HEK293T (cell line): Measurements from ENCODE around the gene FSIP1.

Experiments
- ARNT ChIP-seq: fragments of 450-650 bp; IDR thresholded peaks from 2 replicates; pipeline ENCODE4 v1.6.1; 2017; ENCODE audit warnings: mild to moderate bottlenecking
- BHLHE40 ChIP-seq: fragments of 450-650 bp; IDR thresholded peaks from 2 replicates; pipeline ENCODE4 v1.6.1; 2016; ENCODE audit warnings: mild to moderate bottlenecking, moderate library complexity, borderline replicate concordance
- ELF4 ChIP-seq: fragments of 450-650 bp; IDR thresholded peaks from 2 replicates; pipeline ENCODE4 v1.6.1; 2017; ENCODE audit warnings: antibody characterized with exemption
- FOXA1 ChIP-seq: fragments of 450-650 bp; IDR thresholded peaks from 2 replicates; pipeline ENCODE4 v1.6.1; 2016; ENCODE audit warnings: mild to moderate bottlenecking
- FOXK2 ChIP-seq: fragments of 450-650 bp; IDR thresholded peaks from 2 replicates; pipeline ENCODE4 v1.6.1; 2016; ENCODE audit warnings: mild to moderate bottlenecking
- FOXM1 ChIP-seq: fragments of 450-650 bp; IDR thresholded peaks from 2 replicates; pipeline ENCODE4 v1.6.1; 2017; ENCODE audit warnings: mild to moderate bottlenecking, borderline replicate concordance
- HDGF ChIP-seq: fragments of 450-650 bp; IDR thresholded peaks from 2 replicates; pipeline ENCODE4 v1.6.1; 2017; ENCODE audit warnings: antibody characterized with exemption, borderline replicate concordance
- L3MBTL2 ChIP-seq: fragments of 450-650 bp; conservative IDR thresholded peaks from 2 replicates; pipeline ENCODE4 v1.6.1; 2016; ENCODE audit warnings: mild to moderate bottlenecking
- LEF1 ChIP-seq: fragments of 450-650 bp; IDR thresholded peaks from 2 replicates; pipeline ENCODE4 v1.6.1; 2017; ENCODE audit warnings: mild to moderate bottlenecking, borderline replicate concordance
- NFRKB ChIP-seq: fragments of 450-650 bp; IDR thresholded peaks from 2 replicates; pipeline ENCODE4 v1.6.1; 2016; ENCODE audit warnings: mild to moderate bottlenecking, moderate library complexity
- PKNOX1 ChIP-seq: fragments of 450-650 bp; IDR thresholded peaks from 2 replicates; pipeline ENCODE4 v1.6.1; 2016
- SP1 ChIP-seq: fragments of 450-650 bp; IDR thresholded peaks from 2 replicates; pipeline ENCODE4 v1.6.1; 2017
- SUZ12 ChIP-seq: fragments of 450-650 bp; IDR thresholded peaks from 2 replicates; pipeline ENCODE4 v1.6.1; 2016; ENCODE audit warnings: mild to moderate bottlenecking
- ZNF384 ChIP-seq: fragments of 450-650 bp; IDR thresholded peaks from 2 replicates; pipeline ENCODE4 v1.6.1; 2016

DNA sequence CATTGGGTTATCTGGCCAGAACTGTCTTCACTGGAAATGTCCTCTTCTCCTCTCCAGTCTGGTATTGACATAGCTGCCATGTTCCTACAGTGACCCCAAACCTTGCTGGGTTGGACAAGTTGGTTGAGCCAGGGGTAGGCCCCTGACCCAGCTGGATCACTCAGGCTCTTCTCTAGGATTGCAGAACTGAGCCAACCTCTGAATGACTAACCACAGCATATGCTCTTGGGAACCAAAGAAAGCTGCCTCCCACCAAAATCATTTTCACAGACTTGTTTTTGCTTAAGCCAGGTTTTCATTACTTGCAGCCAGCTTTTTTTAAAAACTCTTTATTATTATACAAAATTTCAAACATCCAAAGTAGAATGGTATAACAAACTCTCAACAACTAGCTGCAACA lies 41.4 kb downstream of the FSIP1 start:
- TF ChIP-seq FOXM1, result no peak
- no peak for TF ChIP-seq BHLHE40
- no peak for TF ChIP-seq ELF4
- TF ChIP-seq SUZ12, result no peak
- TF ChIP-seq L3MBTL2, result no peak
- no peak for TF ChIP-seq FOXK2
- no peak for TF ChIP-seq ARNT
- no peak for TF ChIP-seq SP1
- TF ChIP-seq ZNF384, result no peak
- TF ChIP-seq PKNOX1, result no peak
- TF ChIP-seq HDGF, result no peak
- TF ChIP-seq NFRKB, result no peak
- no peak for TF ChIP-seq LEF1
- TF ChIP-seq FOXA1, result no peak
